Measurements from ENCODE around the gene SLC16A9.
"Not testable (repeated sequence)": the region's sequence is repeated elsewhere in the genome, so short reads cannot be mapped to it uniquely, and the experiment has no call there.

Gene SLC16A9, protein sequence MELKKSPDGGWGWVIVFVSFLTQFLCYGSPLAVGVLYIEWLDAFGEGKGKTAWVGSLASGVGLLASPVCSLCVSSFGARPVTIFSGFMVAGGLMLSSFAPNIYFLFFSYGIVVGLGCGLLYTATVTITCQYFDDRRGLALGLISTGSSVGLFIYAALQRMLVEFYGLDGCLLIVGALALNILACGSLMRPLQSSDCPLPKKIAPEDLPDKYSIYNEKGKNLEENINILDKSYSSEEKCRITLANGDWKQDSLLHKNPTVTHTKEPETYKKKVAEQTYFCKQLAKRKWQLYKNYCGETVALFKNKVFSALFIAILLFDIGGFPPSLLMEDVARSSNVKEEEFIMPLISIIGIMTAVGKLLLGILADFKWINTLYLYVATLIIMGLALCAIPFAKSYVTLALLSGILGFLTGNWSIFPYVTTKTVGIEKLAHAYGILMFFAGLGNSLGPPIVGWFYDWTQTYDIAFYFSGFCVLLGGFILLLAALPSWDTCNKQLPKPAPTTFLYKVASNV

DNA sequence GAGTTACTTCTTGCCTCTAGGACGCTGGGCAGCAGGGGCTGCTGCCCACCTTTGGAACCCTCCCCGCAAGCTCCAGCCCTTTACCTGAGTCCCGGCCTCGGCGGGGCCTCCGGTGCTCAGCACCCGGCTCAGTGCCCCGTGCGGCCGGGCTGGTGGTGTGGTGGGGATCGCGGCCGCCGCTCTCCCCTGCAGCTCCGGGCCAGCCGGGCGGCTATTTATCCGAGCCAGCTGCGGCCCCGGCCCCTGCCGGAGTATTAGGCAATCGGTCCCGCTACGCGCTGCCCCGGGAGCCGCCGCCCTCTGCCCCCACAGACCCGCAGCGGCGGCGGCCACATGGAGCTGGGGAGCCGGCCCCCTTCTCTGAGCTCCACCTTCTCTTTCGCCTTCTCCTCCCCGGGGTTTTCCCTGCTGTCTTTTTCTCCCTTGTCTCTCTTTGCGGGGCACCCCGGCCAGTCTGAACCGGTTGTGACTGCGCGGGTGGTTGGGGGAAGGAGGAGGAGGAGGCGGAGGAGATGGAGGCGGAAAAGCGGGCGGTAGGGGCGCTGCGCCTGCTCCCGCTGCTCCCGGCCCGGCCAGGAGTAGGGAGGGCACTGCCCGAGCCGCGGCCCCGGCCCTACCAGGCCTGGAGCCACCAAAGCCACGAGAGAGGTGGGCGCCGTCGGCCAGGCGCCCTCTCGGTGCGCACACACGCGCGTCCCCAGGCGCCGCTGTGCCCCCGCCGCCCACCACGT, at the start of gene SLC16A9:
SLC16A9 (minus strand) TSS at position 456 of the 731 bp plus-strand sequence. CDS start 25,559 bp downstream, outside the sequence.
- DNase-seq = no peak

DNA sequence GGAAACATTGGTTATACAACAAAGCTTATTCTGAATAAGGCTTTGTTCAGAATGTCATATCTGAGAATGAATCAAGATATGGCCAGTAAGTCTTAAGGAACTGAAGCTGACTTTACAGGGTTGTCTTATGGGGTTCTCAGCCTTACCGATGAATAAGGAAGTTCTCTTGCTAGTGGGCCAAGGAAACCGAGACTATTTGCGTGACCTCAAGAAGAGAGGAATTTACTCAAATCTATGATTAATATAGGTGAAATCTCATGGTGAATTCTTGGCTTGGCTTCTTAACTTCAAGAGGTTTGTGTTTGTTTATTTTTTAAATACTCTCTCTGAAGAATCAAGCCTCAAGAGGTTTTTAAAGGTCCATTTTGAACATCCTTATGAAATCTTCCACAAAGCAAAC, 48.3 kb upstream of the SLC16A9 start:
- no peak for DNase-seq

DNA sequence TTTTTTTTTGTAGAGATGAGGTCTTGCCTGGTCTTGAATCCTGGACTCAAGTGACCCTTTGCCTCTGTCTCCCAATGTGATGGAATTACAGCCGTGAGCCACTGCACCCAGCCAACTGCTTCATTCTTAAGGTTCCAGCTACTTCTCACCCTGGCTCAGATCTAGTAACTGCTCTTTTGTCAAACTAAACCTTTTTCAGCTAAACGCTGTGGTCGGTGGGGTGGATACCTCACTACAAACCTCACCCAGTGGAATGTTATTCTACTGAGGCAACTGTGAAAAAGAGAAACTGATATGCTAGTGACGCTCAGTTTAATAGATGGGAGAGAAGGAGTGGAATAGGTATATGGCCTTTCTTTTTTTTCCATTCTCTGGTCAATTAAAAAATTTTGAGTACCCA, 45.3 kb upstream of the SLC16A9 start:
- DNase-seq = no peak

DNA sequence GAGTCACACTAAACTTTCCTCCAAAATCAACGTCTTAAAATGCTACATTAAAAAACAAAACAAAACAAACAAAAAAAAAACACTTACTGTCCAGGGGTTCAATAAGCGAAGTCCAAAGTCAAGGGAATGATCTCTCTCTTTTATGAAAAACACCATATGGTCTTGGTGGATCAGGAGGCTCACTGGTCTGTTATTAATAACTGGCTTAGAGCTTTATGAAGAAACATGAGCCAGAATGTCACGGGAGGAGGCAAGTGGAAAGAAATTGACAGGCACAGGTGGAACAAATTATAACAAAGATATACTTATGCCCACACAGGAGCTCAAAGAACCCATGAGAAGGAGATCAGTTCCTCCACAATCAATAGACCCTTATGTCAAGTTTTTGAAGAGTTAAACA, 43.6 kb upstream of the SLC16A9 start, which contains the start of gene MRLN:
MRLN (minus strand) TSS at position 189 of the 400 bp plus-strand sequence.
- no peak for DNase-seq

DNA sequence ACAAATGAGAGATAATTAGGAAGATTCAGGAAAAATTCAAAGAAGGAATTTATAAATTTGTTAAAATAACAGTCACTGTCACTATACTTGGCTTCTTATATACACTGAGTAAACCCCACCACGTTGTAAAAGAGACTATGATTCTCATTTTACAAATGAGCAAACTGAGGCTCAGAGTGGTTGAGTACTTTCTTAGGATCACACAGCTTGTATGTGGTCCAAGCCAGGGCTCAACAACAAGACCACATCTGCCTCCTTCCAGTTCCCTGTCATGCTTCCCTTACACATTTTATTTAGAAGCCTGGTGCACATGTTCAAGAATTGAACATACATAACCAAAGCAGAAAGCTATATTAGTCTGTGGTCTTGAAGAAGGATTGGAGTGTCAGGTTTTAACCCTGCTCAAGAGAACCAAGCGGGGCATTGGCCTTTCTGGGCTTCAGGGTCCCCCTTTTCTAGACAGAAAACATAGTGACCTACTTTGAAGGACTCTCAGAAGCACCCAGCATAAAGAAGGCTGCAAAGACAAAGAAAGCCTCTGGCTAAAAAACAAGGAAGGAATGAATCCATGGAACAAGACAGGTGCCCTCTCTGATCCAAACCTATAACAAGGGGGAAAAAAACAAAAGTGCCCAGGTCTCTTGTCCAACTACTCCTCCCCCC, 42.8 kb upstream of the SLC16A9 start:
- no peak for DNase-seq

DNA sequence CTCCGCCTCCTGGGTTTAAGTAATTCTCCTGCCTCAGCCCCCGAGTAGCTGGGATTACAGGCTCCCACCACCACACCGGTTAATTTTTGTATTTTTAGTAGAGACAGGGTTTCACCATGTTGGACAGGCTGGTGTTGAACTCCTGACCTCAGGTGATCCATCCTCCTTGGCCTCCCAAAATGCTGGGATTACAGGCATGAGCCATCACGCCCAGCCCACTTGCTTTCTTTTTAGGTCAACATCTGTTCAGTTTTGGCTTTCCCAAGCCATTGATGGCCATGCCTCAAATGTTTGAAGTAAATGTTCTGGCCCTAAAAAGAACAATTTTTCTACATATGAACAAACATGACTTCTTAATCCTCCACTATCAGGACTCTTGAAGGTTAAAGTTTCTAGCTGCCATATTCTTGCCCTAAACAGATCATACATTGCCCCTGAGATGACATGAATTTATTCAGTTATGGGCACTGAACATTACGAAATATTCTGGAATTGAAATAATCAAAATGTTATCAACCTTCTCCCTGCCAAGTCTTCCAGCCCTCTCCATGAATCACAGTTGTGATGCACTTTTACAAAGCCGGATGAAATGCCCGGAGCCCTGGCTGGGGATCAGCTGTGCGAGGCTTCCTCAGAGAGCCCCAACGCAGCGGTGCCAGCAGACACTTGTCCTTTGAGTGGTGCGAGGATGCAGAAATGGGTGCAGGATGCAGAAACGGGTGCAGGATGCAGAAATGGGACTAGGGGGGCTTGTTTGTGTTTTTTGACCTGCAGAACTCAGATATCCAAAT, 40.7 kb upstream of the SLC16A9 start:
- DNase-seq = no peak

DNA sequence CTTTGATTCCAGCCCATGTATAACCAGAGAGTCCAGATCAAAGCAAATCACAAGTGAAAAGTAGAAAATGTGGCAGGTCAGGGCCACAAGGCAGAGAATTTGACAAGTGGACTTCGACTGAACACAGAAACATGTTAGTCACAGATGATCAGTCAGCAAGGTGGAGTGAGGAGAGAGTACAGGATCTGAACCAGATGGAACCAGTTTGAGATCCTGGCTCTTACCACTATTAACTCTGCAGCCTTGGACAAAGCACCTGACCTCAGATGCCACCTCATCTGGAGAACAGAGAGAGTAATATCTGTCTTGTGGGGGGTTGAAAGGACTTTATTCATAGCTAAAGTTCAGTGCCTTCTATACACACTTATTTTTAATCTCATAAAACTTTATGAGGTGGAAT, 39.2 kb upstream of the SLC16A9 start:
- no peak for DNase-seq

DNA sequence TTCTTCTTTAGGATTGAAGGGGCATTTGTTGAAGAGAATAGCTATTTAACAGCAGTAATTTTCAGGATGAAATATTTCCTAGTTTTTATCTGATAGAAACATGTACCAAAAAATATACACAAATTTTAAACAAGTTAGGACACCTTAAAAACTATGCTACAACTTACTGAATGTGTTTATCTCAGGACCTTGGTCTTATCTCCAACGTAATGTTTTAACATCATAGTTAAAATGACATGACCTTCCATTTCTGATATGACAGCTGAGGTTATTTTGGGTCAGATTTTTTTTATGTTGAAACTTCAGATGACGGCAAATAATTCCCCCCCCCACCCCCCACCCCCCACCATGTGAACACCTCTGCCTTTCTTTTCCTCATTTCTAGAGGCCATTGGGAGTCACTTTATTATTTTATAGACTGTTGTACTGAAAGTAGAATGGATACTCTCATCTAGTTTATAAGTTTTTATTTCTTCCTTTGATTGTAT, 35.6 kb upstream of the SLC16A9 start:
- DNase-seq = no peak

DNA sequence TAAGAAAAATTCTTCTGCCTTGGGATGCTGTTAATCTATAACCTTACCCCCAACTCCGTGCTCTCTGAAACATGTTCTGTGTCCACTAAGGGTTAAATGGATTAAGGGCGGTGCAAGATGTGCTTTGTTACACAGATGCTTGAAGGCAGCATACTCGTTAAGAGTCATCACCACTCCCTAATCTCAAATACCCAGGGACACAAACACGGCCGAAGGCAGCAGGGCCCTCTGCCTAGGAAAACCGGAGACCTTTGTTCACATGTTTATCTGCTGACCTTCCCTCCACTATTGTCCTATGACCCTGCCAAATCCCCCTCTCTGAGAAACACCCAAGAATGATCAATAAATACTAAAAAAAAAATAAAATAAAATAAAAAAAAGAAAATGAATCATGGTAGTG, 35.1 kb upstream of the SLC16A9 start:
- not testable (repeated sequence) for DNase-seq

DNA sequence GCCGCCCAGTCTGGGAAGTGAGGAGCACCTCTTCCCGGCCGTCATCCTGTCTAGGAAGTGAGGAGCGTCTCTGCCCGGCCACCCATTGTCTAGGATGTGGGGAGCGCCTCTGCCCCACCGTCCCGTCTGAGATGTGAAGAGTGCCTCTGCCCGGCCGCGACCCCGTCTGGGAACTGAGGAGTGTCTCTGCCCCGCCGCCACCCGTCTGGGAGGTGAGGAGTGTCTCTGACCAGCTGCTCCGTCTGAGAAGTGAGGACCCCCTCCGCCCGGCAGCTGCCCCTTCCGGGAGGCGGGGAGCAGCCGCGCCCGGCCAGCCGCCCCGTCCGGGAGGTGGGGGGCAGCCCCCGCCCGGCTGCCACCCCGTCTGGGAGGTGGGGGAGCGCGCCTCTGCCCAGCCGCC, 34.5 kb upstream of the SLC16A9 start:
- not testable (repeated sequence) for DNase-seq

DNA sequence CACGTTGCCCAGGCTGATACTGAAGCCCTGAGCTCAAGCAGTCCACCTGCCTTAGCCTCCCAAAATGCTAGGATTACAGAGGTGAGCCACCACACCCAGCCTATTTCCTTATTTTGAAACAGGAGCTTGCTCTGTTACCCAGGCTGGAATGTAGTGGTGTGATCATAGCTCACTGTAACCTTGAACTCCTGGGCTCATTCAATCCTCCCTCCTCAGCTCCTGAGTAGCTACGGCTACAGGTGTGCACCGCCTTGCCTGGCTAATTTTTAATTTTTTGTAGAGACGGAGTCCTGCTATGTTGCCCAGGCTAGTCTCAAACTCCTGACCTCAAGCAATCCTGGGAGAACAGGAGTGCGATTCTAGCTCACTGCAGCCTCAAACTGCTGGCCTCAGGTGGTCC, 31.9 kb upstream of the SLC16A9 start:
- DNase-seq = no peak

DNA sequence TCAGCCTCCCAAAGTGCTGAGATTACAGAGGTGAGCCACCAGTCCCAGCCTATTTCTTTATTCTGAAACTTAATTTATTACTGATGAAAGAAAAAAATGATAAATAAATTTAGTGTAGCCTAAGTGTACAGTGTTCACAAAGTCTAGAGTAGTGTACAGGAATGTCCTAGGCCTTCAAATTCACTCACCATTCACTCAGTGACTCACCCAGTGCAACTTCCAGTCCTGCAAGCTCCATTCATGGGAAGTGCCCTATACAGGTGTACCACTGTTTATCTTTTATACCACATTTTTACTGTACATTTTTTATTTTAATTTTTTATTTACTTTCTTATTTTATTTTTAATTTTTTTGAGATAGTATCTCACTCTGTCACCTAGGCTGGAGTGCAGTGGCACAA, 31.4 kb upstream of the SLC16A9 start:
- DNase-seq = no peak

DNA sequence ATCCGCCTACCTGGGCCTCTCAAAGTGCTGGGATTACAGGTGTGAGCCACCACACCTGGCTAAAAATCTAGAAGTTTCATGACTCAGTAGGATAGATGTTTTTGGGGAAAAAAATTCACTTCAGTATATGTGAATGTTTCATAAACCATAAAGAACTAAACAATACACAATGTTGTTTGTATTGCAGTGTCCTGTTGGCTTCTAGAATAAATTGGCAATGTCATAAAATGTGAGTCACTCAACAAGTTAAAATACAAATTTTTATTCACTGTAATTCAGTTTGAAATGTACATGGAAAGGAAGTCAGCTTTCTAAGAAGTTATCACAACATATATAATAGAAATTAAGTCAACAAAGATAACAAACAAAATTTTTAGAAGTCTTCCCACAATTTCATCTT, 27.1 kb upstream of the SLC16A9 start:
- DNase-seq = no peak

DNA sequence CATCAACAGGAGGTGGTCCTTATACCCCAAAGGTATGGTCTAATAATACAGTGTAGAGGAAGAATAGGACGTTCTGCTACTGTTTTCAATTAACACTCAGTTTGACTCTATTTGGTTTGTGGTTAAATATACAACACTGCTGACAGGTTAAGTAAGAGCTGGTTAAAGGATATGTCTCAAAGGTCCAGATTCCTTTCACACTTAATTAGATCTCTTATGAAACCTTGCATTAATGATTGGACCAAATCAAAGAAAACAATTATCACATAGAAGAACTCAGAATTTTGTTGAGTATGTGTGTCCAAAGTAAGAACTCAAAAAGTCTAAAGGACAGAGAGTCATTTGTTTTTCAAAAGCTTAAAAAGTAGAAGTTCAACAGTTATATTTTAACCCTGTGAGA, 25.6 kb upstream of the SLC16A9 start:
- DNase-seq = no peak

DNA sequence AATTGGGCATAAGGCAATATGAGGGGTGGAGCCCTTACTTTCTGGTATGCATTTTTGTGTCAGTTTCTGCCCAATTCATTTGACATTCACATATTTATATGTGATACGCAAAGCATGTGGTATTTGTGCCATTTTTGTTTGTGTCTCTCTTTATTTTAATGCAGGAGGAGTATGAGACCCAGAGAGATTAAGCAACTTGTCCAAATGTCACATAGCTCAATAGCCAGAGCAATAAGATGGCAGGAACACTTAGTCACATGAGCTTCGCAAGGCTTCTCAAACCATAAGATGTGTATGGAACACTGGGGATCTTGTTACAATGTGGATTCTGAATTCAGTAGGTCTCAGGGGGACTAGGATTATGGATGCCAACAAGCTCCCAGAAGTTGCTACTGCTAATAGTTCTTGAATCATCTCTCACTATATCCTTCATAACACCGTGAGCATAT, 24.4 kb upstream of the SLC16A9 start:
- no peak for DNase-seq

DNA sequence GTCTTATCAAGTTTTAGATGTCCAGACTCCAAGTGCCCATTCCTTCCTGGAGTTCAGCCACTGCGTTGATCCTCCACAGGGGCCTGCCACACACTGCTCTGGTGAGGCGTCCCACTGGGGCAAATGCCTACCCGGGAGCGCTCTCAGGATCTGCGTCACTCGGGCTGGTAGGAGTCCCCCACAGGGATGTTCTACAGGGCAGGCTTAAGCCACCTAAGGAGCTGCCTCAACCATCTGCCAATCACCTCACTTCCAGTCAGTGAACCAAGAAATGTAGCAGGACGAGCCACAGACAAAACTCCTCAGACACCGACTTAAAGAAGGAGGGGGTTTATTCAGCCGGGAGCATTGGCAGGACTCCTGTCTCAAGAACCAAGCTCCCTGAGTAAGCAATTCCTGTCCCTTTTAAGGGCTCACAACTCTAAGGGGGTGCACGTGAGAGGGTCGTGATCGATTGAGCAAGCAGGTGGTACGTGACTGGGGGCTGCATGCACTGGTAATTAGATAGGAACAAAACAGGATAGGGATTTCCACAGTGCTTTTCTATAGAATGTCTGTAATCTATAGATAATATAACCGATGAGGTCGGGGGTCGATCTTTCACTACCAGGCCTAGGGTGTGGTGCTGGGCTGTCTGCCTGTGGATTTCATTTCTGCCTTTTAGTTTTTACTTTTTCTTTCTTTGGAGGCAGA, 23.8 kb upstream of the SLC16A9 start:
- not testable (repeated sequence) for DNase-seq

DNA sequence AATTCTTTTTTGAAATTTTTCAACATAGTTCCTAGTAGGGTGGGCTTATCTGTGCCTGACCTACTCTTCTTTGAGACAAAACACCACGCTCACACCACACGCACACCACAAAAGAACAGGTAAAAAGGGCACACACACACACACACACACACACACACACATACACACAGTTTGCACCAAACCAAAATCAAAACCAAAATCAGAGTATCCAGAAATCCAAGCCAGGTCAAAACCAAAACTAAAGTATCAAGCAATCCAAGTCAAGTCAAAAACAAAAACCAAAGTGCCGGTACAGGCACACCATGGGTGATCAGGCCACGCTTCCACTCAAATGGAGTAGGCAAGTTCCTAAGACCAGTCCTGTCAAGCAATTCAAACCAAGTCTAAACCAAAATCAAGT, 23.2 kb upstream of the SLC16A9 start:
- DNase-seq = not testable (repeated sequence)

DNA sequence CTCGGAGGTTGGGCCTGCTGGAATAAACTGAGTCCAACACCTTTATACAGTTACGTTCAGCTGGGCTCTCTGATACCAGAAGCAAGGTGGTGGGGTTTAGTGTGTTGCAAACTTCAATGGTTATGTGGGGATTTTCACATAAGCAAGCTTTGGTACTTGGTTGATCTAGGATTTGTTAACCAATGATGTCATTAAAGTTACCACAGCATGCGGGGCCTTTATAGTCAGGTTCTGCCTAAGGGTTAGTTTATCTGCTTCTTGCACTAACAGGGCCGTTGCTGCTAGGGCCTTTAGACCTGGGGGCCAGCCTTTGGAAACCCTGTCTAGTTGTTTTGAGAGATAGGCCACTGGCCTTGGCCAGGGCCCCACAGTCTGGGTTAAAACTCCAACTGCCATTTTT, 19.5 kb upstream of the SLC16A9 start:
- not testable (repeated sequence) for DNase-seq

DNA sequence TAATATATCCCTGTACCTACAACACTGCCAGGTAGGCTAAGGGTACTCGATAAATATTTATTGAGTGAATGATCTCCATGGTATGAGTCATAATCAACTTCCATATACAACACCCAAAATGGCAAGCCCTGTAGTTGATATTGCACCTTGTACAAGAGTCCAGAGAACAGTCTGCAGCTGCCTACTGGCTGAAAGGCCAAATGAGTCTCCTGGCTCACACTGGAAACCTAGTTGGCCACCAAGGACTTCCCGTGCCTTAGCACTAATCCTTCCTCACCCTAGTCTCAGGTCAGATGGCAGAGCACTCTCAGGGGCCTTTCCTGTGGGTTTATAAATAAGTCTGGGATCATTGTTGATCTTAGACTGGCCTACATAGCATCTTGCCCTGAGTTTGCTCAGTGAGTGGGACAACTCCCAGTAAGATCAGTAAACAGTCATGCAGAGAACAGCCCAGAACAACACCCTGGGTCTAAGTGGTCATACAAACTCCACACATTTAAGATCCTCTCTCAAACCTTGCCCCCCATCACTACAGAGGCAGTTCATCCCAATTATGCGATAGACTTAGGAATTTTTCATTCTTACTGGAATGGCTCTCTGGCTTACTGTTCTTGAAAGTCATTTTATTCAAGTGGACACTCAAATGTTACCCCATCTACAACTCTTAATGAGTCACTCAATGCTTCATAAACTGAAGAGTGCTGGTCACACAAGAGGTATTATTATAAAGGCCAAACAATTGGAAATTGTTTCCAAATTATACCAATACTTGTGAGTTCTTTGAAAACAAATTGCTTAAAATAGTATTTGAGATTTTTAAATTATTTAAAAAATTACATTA, 14.7 kb upstream of the SLC16A9 start:
- no peak for DNase-seq

DNA sequence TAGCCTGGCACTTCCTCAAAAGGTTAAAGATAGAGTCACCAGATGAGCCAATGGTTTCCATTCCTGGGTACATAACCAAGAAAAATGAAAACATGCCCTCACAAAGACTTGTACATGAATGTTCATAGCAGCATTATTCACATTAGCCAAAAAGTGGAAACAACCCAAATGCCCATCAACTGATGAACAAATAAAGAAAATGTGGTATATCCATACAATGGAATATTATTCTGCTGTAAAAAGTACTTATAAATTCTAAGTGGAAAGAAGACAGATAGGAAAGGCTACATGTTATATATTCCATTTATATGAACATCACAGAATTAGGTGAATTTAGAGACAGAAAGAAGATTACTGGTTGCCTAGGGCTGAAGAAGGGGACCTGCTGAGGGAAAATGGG, 10.7 kb upstream of the SLC16A9 start:
- no peak for DNase-seq

DNA sequence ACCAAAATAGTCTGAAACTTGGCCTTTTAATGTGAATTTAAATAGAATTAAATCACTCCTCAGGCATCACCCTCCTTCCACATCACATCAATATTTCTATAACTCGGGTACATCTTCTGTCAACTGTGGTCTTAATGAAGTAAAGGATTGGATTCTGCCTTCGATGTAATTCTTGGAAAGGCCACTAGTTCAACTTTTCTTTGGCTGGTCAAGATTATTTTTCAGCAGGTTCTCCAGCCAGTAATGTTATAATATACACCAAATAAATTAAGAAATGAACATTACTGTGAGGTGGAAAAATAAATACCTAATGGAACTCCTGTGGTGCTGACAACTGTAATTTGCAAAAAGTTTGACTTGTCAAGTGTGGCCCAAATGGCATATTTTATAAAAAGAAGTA, 9.7 kb upstream of the SLC16A9 start:
- no peak for DNase-seq
